Measurements from ENCODE around the gene MEIS3. TPM values are rescaled to one million over a fixed set of nuclear protein-coding genes. Genes with fewer than 3 reads are reported as not detected.

MEIS3 gene
- total RNA-seq, 4 donors from 2014 or later = 11.5 to 30.8 (median 16.8) TPM

DNA sequence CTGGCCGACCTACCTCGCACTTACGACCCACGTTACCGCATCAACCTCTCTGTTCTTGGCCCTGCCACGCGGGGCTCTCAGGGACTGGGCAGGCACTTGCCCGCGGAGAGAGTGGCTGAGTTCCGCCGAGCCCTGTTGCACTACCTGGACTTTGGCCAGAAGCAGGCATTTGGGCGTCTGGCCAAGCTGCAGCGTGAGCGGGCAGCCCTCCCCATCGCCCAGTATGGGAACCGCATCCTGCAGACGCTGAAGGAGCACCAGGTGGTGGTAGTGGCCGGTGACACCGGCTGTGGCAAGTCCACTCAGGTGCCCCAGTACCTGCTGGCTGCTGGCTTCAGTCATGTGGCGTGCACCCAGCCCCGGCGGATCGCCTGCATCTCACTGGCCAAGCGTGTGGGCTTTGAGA, 66.0 kb downstream of the MEIS3 start:
- TF ChIP-seq POLR2A (IDR thresholded peaks at IDR 0.05) = no peak
- TF ChIP-seq, protein P1, sequence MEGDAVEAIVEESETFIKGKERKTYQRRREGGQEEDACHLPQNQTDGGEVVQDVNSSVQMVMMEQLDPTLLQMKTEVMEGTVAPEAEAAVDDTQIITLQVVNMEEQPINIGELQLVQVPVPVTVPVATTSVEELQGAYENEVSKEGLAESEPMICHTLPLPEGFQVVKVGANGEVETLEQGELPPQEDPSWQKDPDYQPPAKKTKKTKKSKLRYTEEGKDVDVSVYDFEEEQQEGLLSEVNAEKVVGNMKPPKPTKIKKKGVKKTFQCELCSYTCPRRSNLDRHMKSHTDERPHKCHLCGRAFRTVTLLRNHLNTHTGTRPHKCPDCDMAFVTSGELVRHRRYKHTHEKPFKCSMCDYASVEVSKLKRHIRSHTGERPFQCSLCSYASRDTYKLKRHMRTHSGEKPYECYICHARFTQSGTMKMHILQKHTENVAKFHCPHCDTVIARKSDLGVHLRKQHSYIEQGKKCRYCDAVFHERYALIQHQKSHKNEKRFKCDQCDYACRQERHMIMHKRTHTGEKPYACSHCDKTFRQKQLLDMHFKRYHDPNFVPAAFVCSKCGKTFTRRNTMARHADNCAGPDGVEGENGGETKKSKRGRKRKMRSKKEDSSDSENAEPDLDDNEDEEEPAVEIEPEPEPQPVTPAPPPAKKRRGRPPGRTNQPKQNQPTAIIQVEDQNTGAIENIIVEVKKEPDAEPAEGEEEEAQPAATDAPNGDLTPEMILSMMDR (IDR thresholded peaks at IDR 0.05) = no peak
- no peak for TF ChIP-seq EP300 (IDR thresholded peaks at IDR 0.05)
- Histone ChIP-seq H3K4me3 (no peak overlapping the region), H3K27me3 (no peaks in the 10 kb centered on the region), H3K27ac (no peak overlapping the region), H3K4me1 (peaks cover 0 to 31% (median 7%) of the 10 kb centered on the region in 4 donors), H3K36me3 (peaks cover 5 to 65% (median 28%) of the 10 kb centered on the region in 3 donors), H3K9me3 (peaks cover 0 to 3% (median 0%) of the 10 kb centered on the region in 4 donors)
- DNase-seq (ENCODE audit: low spot score in 2 of 2) = no peak
- WGBS, 2 donors = 90 to 100% methylated on average over 3 to 15 of the region's 24 CpGs

Other genes starting within 250 kb of the MEIS3 start
- 10 to 100 TPM in 1 of 4 donors, 1 to 10 TPM in 3; 2.8 to 11.0 (median 6.3) TPM for gene BBC3, start 188.3 kb downstream of the MEIS3 start, total RNA-seq
- gene CCDC9, start 163.0 kb downstream of the MEIS3 start, total RNA-seq = 10 to 100 TPM; 23.8 to 39.0 (median 32.7) TPM
- gene INAFM1, start 144.6 kb downstream of the MEIS3 start, total RNA-seq = 10 to 100 TPM in 3 of 4 donors, 1 to 10 TPM in 1; 9.6 to 33.9 (median 25.4) TPM
- 10 to 100 TPM in 3 of 4 donors, 1 to 10 TPM in 1; 5.0 to 34.5 (median 12.7) TPM for gene C5AR1, start 109.7 kb downstream of the MEIS3 start, total RNA-seq
- 10 to 100 TPM in 1 of 4 donors, 1 to 10 TPM in 3; 1.5 to 11.0 (median 4.7) TPM for gene C5AR2, start 87.4 kb downstream of the MEIS3 start, total RNA-seq
- 10 to 100 TPM; 12.4 to 43.8 (median 13.9) TPM for gene DHX34, start 70.2 kb downstream of the MEIS3 start, total RNA-seq
- not detected for gene SLC8A2, start 52.4 kb upstream of the MEIS3 start, total RNA-seq
- 10 to 100 TPM in 1 of 4 donors, 1 to 10 TPM in 3; 3.1 to 10.8 (median 8.2) TPM for gene KPTN, start 64.7 kb upstream of the MEIS3 start, total RNA-seq
- gene NAPA, start 95.5 kb upstream of the MEIS3 start, total RNA-seq = 100 to 1,000 TPM; 130 to 152 (median 138) TPM
- under 1 TPM in 3 of 4 donors, not detected in 1; under 0.01 to 0.90 (median 0.66) TPM for gene ZNF541, start 153.6 kb upstream of the MEIS3 start, total RNA-seq
- gene BICRA, start 189.6 kb upstream of the MEIS3 start, total RNA-seq = 10 to 100 TPM in 2 of 4 donors, 1 to 10 TPM in 2; 6.1 to 23.1 (median 9.8) TPM